ENCODE data around the gene GPR50.

Gene GPR50

GRCh38 chrX:151176231-151176750 lies at the start of gene GPR50:
GPR50 (plus strand) TSS chrX:151176584; CDS start chrX:151176722, 138 bp downstream.
- no peak for DNase-seq (ENCODE audit: low spot score)

GRCh38 chrX:151132531-151132930 lies 43.9 kb upstream of the GPR50 start:
- DNase-seq (ENCODE audit: low spot score), result no peak

- DNase-seq (ENCODE audit: low spot score), result peak; percentile 38
These were observed 24.6 kb upstream of the GPR50 start for GRCh38 chrX:151151665-151152267.

GRCh38 chrX:151153086-151153485 lies 23.3 kb upstream of the GPR50 start:
- DNase-seq (ENCODE audit: low spot score), result peak; percentile 29

GRCh38 chrX:151153667-151154066 lies 22.7 kb upstream of the GPR50 start:
- DNase-seq (ENCODE audit: low spot score), result no peak

- no peak for DNase-seq (ENCODE audit: low spot score)
These were observed 21.1 kb upstream of the GPR50 start for GRCh38 chrX:151155234-151155633.

GRCh38 chrX:151161690-151162089 lies 14.7 kb upstream of the GPR50 start:
- no peak for DNase-seq (ENCODE audit: low spot score)

- DNase-seq (ENCODE audit: low spot score), result no peak
These were observed 8.5 kb upstream of the GPR50 start for GRCh38 chrX:151167791-151168345.

- no peak for DNase-seq (ENCODE audit: low spot score)
These were observed 6.6 kb upstream of the GPR50 start for GRCh38 chrX:151169783-151170182.

GRCh38 chrX:151174581-151175282 lies 1.7 kb upstream of the GPR50 start:
- DNase-seq (ENCODE audit: low spot score), result no peak

GRCh38 chrX:151175283-151176062 lies 911 bp upstream of the GPR50 start:
- DNase-seq (ENCODE audit: low spot score), result no peak

- DNase-seq (ENCODE audit: low spot score), result no peak
These were observed 1.0 kb downstream of the GPR50 start for GRCh38 chrX:151177141-151178027.

- DNase-seq (ENCODE audit: low spot score), result no peak
These were observed 2.4 kb downstream of the GPR50 start for GRCh38 chrX:151178746-151179145.

GRCh38 chrX:151180400-151180799 lies 4.0 kb downstream of the GPR50 start:
- DNase-seq (ENCODE audit: low spot score), result no peak

GRCh38 chrX:151181088-151181487 lies 4.7 kb downstream of the GPR50 start:
- no peak for DNase-seq (ENCODE audit: low spot score)

GRCh38 chrX:151183233-151183753 lies 6.9 kb downstream of the GPR50 start:
- DNase-seq (ENCODE audit: low spot score), result no peak

- no peak for DNase-seq (ENCODE audit: low spot score)
These were observed 7.7 kb downstream of the GPR50 start for GRCh38 chrX:151183912-151184565.

GRCh38 chrX:151184705-151185104 lies 8.3 kb downstream of the GPR50 start:
- DNase-seq (ENCODE audit: low spot score), result no peak

- no peak for DNase-seq (ENCODE audit: low spot score)
These were observed 30.5 kb downstream of the GPR50 start for GRCh38 chrX:151206871-151207270.

GRCh38 chrX:151225843-151226242 lies 49.5 kb downstream of the GPR50 start:
- no peak for DNase-seq (ENCODE audit: low spot score)

- DNase-seq (ENCODE audit: low spot score), result no peak
These were observed 50.6 kb downstream of the GPR50 start for GRCh38 chrX:151226941-151227340.

Data from AG08396 (cell line).